Spleen (tissue), 7 donors: Measurements from ENCODE around the gene ENPP6.

Experiments
- POLR2AphosphoS5 ChIP-seq, 3 donors: sonication (generic); formaldehyde crosslinking; IDR thresholded peaks; one replicate each; pipeline ENCODE4 v1.5.1; 2017; ENCODE audit warnings: antibody characterized with exemption in 3 of 3
- TF ChIP-seq, protein P1 (sequence below), 11 experiments: fragments of 200-600 bp in 7 of 11; fragments of 450-650 bp in 4 of 11; sonication (generic) in 4 of 11; IDR thresholded peaks in 8 of 11; conservative IDR thresholded peaks in 3 of 11; 1 replicate in 7 of 11; 2 replicates in 4 of 11; pipeline versions ENCODE4 v1.4.0 to v1.8.0; 2016 to 2021; ENCODE audit warnings: antibody characterized with exemption in 11 of 11, inconsistent platforms in 4 of 11, mild to moderate bottlenecking in 1 of 11
- donor health status: DM: no; HTN: no; CAD: no; lungs with moderate emphysema.
- donor health status: DM: no; HTN: no; CAD: no.
- donor health status: DM: no; HTN: no; CAD: no.

DNA sequence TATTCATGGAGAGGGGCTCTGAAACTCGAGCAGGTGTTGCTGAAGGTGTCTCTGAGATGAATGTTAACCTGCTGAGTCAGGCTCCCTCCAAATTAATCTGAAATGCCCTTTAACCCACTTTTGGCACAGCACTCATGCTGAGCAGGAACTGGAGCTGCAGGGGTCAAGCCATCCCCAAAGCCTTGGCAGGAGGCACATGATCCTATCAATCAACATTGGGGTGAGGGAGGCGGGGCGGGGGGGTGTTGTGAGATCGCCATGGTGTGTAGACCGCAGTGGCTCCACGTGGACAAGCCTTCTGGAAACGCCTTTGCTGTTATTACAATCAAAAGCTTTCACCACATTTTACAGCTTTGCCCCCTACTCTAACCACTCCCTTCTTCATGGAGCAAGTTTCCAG is 16.5 kb downstream of the ENPP6 start:
- TF ChIP-seq, protein P1, sequence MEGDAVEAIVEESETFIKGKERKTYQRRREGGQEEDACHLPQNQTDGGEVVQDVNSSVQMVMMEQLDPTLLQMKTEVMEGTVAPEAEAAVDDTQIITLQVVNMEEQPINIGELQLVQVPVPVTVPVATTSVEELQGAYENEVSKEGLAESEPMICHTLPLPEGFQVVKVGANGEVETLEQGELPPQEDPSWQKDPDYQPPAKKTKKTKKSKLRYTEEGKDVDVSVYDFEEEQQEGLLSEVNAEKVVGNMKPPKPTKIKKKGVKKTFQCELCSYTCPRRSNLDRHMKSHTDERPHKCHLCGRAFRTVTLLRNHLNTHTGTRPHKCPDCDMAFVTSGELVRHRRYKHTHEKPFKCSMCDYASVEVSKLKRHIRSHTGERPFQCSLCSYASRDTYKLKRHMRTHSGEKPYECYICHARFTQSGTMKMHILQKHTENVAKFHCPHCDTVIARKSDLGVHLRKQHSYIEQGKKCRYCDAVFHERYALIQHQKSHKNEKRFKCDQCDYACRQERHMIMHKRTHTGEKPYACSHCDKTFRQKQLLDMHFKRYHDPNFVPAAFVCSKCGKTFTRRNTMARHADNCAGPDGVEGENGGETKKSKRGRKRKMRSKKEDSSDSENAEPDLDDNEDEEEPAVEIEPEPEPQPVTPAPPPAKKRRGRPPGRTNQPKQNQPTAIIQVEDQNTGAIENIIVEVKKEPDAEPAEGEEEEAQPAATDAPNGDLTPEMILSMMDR (IDR thresholded peaks at IDR 0.05 in 8 of 11, conservative IDR thresholded peaks at IDR 0.05 in 3 of 11): no peak
- no peak for TF ChIP-seq POLR2AphosphoS5 (IDR thresholded peaks at IDR 0.05)
